ENCODE measurements around the gene MUC5B.

Gene MUC5B

DNA sequence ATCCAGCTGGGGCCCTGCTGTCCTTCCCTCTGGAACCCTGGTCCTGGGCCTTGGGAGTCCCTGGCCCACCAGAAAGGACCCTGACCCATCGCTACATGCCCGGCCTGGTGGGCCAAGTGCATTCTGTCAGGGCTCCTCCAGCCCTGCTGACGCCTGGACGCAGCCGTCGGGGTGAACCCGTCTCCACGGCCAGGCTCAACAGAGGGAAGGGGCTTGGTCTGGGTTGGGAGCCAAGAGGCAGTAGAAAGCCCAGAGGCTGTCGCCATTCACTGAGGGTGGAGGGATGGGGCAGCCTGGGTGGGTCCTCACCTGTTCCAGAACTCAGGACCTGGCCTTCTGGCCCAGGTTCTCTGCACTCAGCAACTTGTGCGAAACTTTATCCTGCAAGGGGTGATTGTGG is 47.6 kb downstream of the MUC5B start:
- DNase-seq: no peak

DNA sequence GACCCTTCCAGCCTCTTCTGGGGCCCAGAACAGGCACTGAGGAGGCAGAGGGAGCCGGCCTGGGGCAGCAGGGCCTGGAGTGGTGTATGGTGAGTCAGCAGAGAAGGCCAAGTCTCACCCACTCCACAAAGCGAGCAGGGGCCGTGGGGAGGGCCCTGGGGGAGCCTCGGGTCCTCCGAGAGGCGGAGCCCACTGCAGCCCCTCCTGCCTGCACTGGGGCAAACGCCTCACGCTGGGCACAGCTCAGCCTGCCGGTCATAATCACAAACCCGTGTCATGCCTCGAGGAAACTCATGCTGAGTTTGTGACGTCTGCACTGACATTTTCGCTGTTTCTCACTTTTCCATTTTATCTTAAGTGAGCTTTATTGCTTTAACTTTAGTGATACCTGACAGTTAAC is 48.1 kb downstream of the MUC5B start:
- no peak for DNase-seq

DNA sequence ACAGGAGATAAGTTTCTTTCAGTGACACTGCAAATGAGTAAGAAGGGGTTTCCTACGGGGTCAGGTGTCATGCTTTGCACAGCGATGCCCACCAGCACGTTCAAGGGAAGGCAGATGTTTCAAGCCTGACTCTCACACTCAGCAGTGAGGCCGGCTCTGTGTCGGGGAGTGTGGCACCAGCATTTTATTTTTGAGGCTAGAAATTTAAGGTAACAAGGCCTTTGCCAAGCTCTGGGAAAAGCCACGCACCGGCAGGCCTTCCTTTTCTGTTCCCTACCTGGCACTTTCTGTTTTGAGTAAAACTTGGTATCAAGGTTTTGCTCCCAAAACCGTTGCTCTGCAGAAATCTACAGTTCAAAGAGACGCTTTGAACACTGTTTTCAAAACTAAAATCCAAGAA is 48.5 kb downstream of the MUC5B start:
- no peak for DNase-seq

- no peak for DNase-seq
Measured at GRCh38 chr11:1271927-1272326, 49.1 kb downstream of the MUC5B start.

GRCh38 chr11:1272531-1272930 is 49.7 kb downstream of the MUC5B start:
- DNase-seq: no peak

DNA sequence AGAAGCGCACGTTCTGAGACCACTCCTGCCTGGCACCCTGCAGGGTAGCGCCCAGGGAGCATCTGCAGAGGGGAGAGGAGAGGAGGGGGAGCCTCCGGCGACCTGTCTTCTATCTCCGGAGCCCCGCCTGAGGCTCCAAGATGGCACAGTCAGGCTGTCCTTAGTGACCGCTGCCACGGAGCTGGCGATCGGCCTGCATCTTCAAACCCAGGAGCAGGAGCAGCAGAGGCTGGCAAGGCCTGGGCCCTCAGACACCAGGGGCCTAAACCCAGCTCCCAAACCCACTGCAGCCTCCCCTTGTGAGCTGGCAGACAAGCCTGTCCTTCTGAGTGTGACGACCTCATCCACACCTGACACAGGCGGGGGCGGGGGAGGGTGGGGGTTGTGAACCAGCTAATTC is 51.6 kb downstream of the MUC5B start:
- DNase-seq: no peak

DNA sequence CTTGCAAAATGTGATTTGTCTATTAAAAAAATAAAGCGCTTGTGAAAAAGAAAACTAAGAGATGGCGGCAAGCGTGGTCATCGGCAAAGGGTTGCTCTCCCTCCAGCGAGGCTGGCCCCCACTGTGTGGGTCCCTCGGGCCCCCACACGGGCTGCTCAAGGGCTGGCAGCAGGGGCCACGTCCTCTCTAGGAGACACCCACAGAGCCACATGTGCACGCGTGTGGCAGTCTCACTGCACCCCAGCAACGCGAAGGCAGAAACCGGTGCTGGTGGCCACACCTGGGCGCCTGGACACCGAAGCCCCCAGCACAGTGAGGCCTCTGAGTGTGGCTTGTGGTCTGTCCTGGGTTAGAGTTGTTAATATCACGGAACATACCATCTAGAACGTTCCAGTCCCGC is 52.2 kb downstream of the MUC5B start:
- no peak for DNase-seq

- no peak for DNase-seq
Measured at GRCh38 chr11:1276041-1276790, 53.4 kb downstream of the MUC5B start.

- no peak for DNase-seq
Measured at GRCh38 chr11:1276866-1277615, 54.2 kb downstream of the MUC5B start.

GRCh38 chr11:1277936-1278512 is 55.2 kb downstream of the MUC5B start:
- no peak for DNase-seq

GRCh38 chr11:1278766-1279673 is 56.2 kb downstream of the MUC5B start:
- no peak for DNase-seq

- no peak for DNase-seq
Measured at GRCh38 chr11:1279674-1280055, 56.8 kb downstream of the MUC5B start.

- no peak for DNase-seq
Measured at GRCh38 chr11:1280116-1281035, 57.5 kb downstream of the MUC5B start.

GRCh38 chr11:1281326-1281973 is 58.6 kb downstream of the MUC5B start:
- DNase-seq: no peak

DNA sequence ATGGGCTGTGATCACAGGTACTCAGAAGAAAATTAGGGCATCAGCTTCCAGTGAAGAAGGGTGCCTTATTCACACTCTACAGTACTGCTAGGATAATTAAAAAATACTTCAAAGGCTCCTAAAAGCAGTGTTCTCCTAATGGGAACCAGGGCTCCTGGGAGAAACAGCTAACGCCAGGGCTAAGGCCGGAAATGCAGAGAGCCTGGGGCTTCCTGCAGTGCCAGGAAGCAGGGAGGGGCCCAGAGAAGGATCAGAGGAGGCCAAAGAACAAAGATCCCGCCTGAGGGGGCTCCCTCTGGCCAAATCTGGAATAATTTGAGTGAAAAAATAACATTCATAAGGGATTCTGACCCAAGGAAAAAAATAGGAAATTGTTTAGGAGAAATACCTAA is 59.1 kb downstream of the MUC5B start:
- DNase-seq: no peak

DNA sequence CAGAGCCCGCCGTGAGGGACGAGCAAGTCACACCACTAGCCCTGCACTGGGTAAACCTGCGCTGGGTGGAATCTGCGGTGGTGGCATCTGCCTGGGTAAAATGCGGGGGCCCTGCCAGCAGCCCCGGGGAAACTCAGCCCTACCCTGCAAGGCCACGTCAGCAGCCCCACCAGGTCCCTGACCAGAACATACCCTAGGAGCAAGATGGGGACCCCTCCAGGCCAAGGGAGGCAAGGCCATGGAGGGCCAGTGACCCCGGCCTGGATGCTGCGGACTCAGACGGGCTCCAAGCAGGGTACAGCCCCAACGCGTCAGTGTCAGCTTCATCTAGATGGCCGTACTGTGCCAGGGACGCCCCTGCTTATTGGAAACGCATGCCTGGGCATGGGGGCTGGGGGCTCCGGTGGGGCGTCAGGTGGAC is 60.2 kb downstream of the MUC5B start:
- no peak for DNase-seq

- no peak for DNase-seq
Measured at GRCh38 chr11:1283906-1284305, 61.0 kb downstream of the MUC5B start.

DNA sequence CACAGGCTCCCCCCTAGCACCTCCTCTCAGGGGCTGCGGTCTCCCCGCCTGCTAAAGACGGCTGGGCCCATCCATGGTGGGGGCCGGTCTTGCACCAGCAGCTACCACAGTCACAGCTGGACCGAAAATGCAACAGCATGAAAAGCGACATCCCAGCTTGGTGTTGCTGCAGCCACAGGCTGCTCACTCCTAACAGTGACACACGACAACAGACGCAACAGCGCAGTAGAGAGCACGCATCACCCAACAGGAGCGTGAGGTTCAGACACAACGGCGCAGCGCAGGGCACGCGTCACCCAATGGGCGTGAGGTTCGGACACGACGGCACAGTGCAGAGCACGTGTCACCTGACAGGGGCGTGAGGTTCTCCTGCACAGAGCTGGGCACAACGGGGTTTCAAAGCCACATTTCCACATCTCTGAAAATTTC is 62.5 kb downstream of the MUC5B start:
- DNase-seq: no peak

GRCh38 chr11:1285876-1286275 is 63.0 kb downstream of the MUC5B start:
- DNase-seq: no peak

GRCh38 chr11:1287928-1288327 is 65.1 kb downstream of the MUC5B start:
- no peak for DNase-seq

DNA sequence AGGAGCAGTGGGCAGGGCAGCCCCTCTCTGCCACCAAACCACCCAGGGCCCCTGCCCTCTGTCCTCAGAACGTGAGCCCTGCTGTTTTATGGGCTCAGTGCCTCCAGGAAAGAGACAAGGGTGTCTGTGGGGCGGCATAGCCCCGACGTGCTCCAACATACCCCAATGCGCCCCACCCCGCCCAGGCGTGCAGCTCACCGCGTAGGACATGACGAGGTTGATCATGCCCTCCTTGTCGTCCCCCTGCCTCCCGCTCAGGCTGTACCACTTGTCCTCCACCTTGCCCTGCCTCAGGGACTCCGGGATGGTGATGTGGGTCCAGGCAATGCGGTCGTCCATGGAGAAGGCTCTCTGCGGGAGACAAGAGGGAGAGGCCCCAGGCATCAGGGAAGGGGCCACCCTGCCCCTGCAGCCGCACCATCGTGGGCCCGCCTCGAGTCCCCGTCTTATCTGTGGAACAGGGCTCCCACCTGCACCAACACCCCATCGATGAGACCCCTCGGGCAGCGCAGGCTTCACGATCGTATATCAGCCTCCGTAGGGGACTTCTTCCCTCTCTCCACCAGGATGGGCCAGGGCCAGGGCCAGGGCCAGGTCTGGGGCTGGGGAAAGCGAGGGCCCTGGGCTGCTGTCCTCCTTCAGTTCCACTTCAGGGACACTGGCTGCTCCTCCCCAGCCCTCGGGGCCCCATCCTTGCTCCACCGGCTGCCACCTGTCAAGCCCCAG is 65.7 kb downstream of the MUC5B start:
- DNase-seq: no peak
